K562 (cell line): ENCODE data around the gene DNAH8. TPM values are rescaled to one million over a fixed set of nuclear protein-coding genes. Genes with fewer than 3 reads are reported as not detected.

Experiments used
- BCOR ChIP-seq: fragments of 450-650 bp; IDR thresholded peaks from 2 replicates; pipeline ENCODE4 v1.6.1; 2016
- CBX2 ChIP-seq: fragments of 200-600 bp; sonication (generic); IDR thresholded peaks from one replicate; pipeline ENCODE4 v1.6.1; 2012; ENCODE audit warnings: mild to moderate bottlenecking, low read length, inconsistent platforms; ENCODE audit not compliant: insufficient read depth, poor library complexity, severe bottlenecking
- EP400 ChIP-seq: fragments of 450-650 bp; IDR thresholded peaks from 2 replicates; pipeline ENCODE4 v1.6.1; 2017; ENCODE audit warnings: antibody characterized with exemption, mild to moderate bottlenecking, moderate library complexity
- ESRRA ChIP-seq: fragments of 450-650 bp; IDR thresholded peaks from 2 replicates; pipeline ENCODE4 v1.6.1; 2014; ENCODE audit warnings: low read depth, mild to moderate bottlenecking, moderate library complexity, borderline replicate concordance
- ETV5 ChIP-seq: sonication (generic); formaldehyde crosslinking; IDR thresholded peaks from 2 replicates; pipeline ENCODE4 v1.4.0; 2020; ENCODE audit warnings: low read depth, mild to moderate bottlenecking, missing genetic modification reagents
- FOXK2 ChIP-seq, 2 experiments: fragments of 450-650 bp; IDR thresholded peaks in 1 of 2; conservative IDR thresholded peaks in 1 of 2; 2 replicates each; pipeline ENCODE4 v1.6.1; 2016; ENCODE audit warnings: low read depth in 2 of 2, mild to moderate bottlenecking in 1 of 2
- HDGF ChIP-seq: fragments of 450-650 bp; IDR thresholded peaks from 2 replicates; pipeline ENCODE4 v1.6.1; 2016
- HNRNPH1 ChIP-seq: fragments of 200-400 bp; formaldehyde crosslinking; optimal IDR thresholded peaks from 2 replicates; pipeline ENCODE3; 2017; ENCODE audit warnings: low read depth, mild to moderate bottlenecking, low read length, moderate library complexity
- IFI16 ChIP-seq: fragments of 250-450 bp; sonication (Bioruptor Pico); IDR thresholded peaks from 2 replicates; pipeline ENCODE4 v2.1.2; 2022; ENCODE audit warnings: mild to moderate bottlenecking, inconsistent platforms
- ILF3 ChIP-seq: fragments of 450-650 bp; IDR thresholded peaks from 2 replicates; pipeline ENCODE4 v1.6.1; 2018; ENCODE audit warnings: antibody characterized with exemption, mild to moderate bottlenecking, moderate library complexity, borderline replicate concordance
- KHSRP ChIP-seq: fragments of 450-650 bp; IDR thresholded peaks from 2 replicates; pipeline ENCODE4 v1.6.1; 2017
- MEF2A ChIP-seq: IDR thresholded peaks from 2 replicates; pipeline ENCODE4 v1.6.1; 2011; ENCODE audit warnings: low read depth, mild to moderate bottlenecking, low read length, moderate library complexity; ENCODE audit not compliant: control insufficient read depth
- NFRKB ChIP-seq: fragments of 450-650 bp; IDR thresholded peaks from 2 replicates; pipeline ENCODE4 v1.6.1; 2016; ENCODE audit warnings: low read depth
- RBM25 ChIP-seq: fragments of 200-400 bp; formaldehyde crosslinking; IDR thresholded peaks from 2 replicates; pipeline ENCODE4 v1.6.1; 2018; ENCODE audit warnings: low read length, low read depth, moderate library complexity; ENCODE audit not compliant: severe bottlenecking
- SIX5 ChIP-seq, 2 experiments: IDR thresholded peaks; 2 replicates each; pipeline ENCODE4 v1.6.1; 2011; ENCODE audit warnings: low read length in 2 of 2, borderline replicate concordance in 1 of 2, low read depth in 1 of 2, mild to moderate bottlenecking in 1 of 2, moderate library complexity in 1 of 2; ENCODE audit not compliant: insufficient read depth in 1 of 2
- TEAD1 ChIP-seq, 2 experiments: fragments of 450-650 bp in 1 of 2; sonication (generic) in 1 of 2; formaldehyde crosslinking; IDR thresholded peaks; 2 replicates each; pipeline versions ENCODE4 v1.4.0 to v1.8.0; 2020 to 2022; ENCODE audit warnings: mild to moderate bottlenecking in 2 of 2, missing genetic modification reagents in 1 of 2
- ZC3H8 ChIP-seq: fragments of 450-650 bp; IDR thresholded peaks from 2 replicates; pipeline ENCODE4 v1.6.1; 2017
- ZNF184 ChIP-seq: sonication (generic); formaldehyde crosslinking; IDR thresholded peaks from 2 replicates; pipeline ENCODE4 v1.5.0; 2020; ENCODE audit warnings: missing genetic modification reagents
- ZNF224 ChIP-seq: sonication (generic); formaldehyde crosslinking; IDR thresholded peaks from 2 replicates; pipeline ENCODE4 v1.8.0; 2022; ENCODE audit warnings: mild to moderate bottlenecking, missing genetic modification reagents
- ZNF23 ChIP-seq: fragments of 250-450 bp; sonication (Bioruptor Pico); IDR thresholded peaks from 2 replicates; pipeline ENCODE4 v1.4.0; 2020; ENCODE audit warnings: mild to moderate bottlenecking
- ZNF311 ChIP-seq: fragments of 250-450 bp; sonication (Bioruptor Pico); IDR thresholded peaks from 2 replicates; pipeline ENCODE4 v1.4.0; 2020; ENCODE audit warnings: mild to moderate bottlenecking, moderate library complexity
- polyA plus RNA-seq, 8 experiments: library from polyadenylated mRNA; depleted of rRNA in 4 of 8; stranded (reverse) in 5 of 8; unstranded in 3 of 8; fragments of >200 nt; fragmentation: Nextera tagmentation in 2 of 8; fragmentation: Illumina TruSeq in 1 of 8; extraction: Ambion mirVana in 2 of 8; extraction: Trizol in 1 of 8; gene quantifications; 2 replicates each; pipeline versions ENCODE4 v1.2.1 to v1.2.3, GENCODE V29; 2011 to 2014; ENCODE audit warnings: inconsistent platforms in 1 of 8, missing spikeins in 1 of 8
- total RNA-seq, 7 experiments: library from RNA; depleted of rRNA in 6 of 7; stranded (reverse); fragments of >200 nt in 6 of 7; fragmentation: Illumina TruSeq in 2 of 7; extraction: Trizol in 2 of 7; gene quantifications; 2 replicates each; pipeline versions ENCODE4 v1.2.1 to v1.2.3, GENCODE V29; 2011 to 2021; ENCODE audit warnings: low replicate concordance in 1 of 7
- TF ChIP-seq, protein P1 (sequence below): fragments of 250-450 bp; sonication (Bioruptor Pico); IDR thresholded peaks from 2 replicates; pipeline ENCODE4 v1.8.0; 2022; ENCODE audit warnings: moderate library complexity, mild to moderate bottlenecking, inconsistent platforms
- TF ChIP-seq, protein P2 (sequence below): fragments of 250-450 bp; sonication (Bioruptor Pico); IDR thresholded peaks from 2 replicates; pipeline ENCODE4 v1.4.0; 2020; ENCODE audit warnings: mild to moderate bottlenecking, moderate library complexity
- TF ChIP-seq, protein P3 (sequence below): fragments of 450-650 bp; formaldehyde crosslinking; conservative IDR thresholded peaks from 2 replicates; pipeline ENCODE4 v1.4.0; 2022; ENCODE audit warnings: mild to moderate bottlenecking, missing genetic modification characterization
- TF ChIP-seq, protein P4 (sequence below): fragments of 450-650 bp; IDR thresholded peaks from 2 replicates; pipeline ENCODE4 v1.6.1; 2018; ENCODE audit warnings: mild to moderate bottlenecking, low read depth; ENCODE audit not compliant: partially characterized antibody

DNAH8 gene
- total and polyA plus RNA-seq, 9 of the 15 experiments (the other 6 are each of a cell fraction or from before 2014, with no cell fraction given) = 1.2 to 4.2 (median 2.9) TPM

DNA sequence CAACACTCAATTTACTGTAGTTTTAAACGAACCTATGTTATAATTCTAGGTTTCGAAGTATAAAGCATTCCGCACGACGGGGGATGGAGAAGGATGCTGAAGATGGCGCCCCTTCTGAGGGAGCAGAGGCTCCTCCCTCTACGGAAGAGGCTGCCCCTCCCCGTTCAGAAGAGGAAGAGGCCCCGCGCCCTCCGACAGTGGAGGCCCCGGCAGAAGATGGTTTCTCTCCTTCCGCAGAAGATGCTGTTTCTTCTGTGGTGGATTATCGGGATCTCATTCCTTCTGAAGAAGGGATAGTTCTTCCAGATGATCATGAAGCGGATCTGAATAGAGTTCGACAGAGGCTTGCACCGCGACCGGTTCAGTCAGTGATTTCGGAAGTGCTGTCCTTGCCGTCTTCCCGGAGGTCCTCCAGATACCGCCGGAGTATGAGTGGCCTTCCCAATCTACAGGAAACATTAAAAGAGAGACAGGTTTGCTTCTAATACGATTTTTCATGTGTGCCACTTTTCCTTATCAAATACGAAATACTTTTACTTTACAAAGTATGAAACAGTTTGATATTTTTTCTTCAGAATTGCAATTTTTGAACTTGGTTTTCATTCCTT is 7.7 kb downstream of the DNAH8 start (continued):
- no peak for TF ChIP-seq HNRNPH1
- TF ChIP-seq ESRRA = 0 out of 2 replicates have a peak, but pooled peaks have one; percentile 34
- TF ChIP-seq IFI16 (CRISPR knock-in tag) = no peak
- no peak for TF ChIP-seq ILF3
- TF ChIP-seq MEF2A = no peak
- TF ChIP-seq, protein P1, sequence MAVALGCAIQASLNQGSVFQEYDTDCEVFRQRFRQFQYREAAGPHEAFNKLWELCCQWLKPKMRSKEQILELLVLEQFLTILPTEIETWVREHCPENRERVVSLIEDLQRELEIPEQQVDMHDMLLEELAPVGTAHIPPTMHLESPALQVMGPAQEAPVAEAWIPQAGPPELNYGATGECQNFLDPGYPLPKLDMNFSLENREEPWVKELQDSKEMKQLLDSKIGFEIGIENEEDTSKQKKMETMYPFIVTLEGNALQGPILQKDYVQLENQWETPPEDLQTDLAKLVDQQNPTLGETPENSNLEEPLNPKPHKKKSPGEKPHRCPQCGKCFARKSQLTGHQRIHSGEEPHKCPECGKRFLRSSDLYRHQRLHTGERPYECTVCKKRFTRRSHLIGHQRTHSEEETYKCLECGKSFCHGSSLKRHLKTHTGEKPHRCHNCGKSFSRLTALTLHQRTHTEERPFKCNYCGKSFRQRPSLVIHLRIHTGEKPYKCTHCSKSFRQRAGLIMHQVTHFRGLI (CRISPR knock-in tag) = no peak
- TF ChIP-seq ZC3H8 = no peak
- TF ChIP-seq, protein P2, sequence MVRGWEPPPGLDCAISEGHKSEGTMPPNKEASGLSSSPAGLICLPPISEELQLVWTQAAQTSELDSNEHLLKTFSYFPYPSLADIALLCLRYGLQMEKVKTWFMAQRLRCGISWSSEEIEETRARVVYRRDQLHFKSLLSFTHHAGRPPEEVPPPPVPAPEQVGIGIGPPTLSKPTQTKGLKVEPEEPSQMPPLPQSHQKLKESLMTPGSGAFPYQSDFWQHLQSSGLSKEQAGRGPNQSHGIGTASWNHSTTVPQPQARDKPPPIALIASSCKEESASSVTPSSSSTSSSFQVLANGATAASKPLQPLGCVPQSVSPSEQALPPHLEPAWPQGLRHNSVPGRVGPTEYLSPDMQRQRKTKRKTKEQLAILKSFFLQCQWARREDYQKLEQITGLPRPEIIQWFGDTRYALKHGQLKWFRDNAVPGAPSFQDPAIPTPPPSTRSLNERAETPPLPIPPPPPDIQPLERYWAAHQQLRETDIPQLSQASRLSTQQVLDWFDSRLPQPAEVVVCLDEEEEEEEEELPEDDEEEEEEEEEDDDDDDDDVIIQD (CRISPR knock-in tag) = no peak
- TF ChIP-seq NFRKB = peak; percentile 73; the same call in 1 of the 2 replicates
- TF ChIP-seq ZNF23 (CRISPR knock-in tag) = no peak
- TF ChIP-seq ZNF184 (CRISPR knock-in tag) = no peak
- TF ChIP-seq SIX5 (IDR thresholded peaks at IDR 0.05; ENCODE audit: borderline replicate concordance in 1 of 2, insufficient read depth in 1 of 2, low read depth in 1 of 2, low read length in 2 of 2) = no peak
- TF ChIP-seq CBX2 = no peak
- no peak for TF ChIP-seq ZNF311
- TF ChIP-seq FOXK2 (conservative IDR thresholded peaks at IDR 0.05 in 1 of 2, IDR thresholded peaks at IDR 0.05 in 1 of 2; ENCODE audit: low read depth in 2 of 2) = no peak
- no peak for TF ChIP-seq RBM25
- TF ChIP-seq TEAD1 (CRISPR knock-in tag; IDR thresholded peaks at IDR 0.05) = no peak
- TF ChIP-seq, protein P3, sequence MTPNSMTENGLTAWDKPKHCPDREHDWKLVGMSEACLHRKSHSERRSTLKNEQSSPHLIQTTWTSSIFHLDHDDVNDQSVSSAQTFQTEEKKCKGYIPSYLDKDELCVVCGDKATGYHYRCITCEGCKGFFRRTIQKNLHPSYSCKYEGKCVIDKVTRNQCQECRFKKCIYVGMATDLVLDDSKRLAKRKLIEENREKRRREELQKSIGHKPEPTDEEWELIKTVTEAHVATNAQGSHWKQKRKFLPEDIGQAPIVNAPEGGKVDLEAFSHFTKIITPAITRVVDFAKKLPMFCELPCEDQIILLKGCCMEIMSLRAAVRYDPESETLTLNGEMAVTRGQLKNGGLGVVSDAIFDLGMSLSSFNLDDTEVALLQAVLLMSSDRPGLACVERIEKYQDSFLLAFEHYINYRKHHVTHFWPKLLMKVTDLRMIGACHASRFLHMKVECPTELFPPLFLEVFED (CRISPR knock-in tag) = no peak
- TF ChIP-seq ETV5 (CRISPR knock-in tag) = peak; percentile 66; the same call in 1 of the 2 replicates
- TF ChIP-seq, protein P4, sequence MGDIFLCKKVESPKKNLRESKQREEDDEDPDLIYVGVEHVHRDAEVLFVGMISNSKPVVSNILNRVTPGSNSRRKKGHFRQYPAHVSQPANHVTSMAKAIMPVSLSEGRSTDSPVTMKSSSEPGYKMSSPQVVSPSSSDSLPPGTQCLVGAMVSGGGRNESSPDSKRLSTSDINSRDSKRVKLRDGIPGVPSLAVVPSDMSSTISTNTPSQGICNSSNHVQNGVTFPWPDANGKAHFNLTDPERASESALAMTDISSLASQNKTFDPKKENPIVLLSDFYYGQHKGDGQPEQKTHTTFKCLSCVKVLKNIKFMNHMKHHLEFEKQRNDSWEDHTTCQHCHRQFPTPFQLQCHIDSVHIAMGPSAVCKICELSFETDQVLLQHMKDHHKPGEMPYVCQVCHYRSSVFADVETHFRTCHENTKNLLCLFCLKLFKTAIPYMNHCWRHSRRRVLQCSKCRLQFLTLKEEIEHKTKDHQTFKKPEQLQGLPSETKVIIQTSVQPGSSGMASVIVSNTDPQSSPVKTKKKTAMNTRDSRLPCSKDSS = no peak
- no peak for TF ChIP-seq BCOR
- TF ChIP-seq EP400 = peak; percentile 24; the same call in 1 of the 2 replicates
- TF ChIP-seq KHSRP = no peak
- TF ChIP-seq HDGF = no peak
- no peak for TF ChIP-seq ZNF224 (CRISPR knock-in tag)
